Measurements from ENCODE around the gene ADH6. TPM values are rescaled to one million over a fixed set of nuclear protein-coding genes. Genes with fewer than 3 reads are reported as not detected.

Gene ADH6
- total and polyA plus RNA-seq, 2 of the 8 experiments (the other 6 are each of a cell fraction or from before 2014, with no cell fraction given): not detected

DNA sequence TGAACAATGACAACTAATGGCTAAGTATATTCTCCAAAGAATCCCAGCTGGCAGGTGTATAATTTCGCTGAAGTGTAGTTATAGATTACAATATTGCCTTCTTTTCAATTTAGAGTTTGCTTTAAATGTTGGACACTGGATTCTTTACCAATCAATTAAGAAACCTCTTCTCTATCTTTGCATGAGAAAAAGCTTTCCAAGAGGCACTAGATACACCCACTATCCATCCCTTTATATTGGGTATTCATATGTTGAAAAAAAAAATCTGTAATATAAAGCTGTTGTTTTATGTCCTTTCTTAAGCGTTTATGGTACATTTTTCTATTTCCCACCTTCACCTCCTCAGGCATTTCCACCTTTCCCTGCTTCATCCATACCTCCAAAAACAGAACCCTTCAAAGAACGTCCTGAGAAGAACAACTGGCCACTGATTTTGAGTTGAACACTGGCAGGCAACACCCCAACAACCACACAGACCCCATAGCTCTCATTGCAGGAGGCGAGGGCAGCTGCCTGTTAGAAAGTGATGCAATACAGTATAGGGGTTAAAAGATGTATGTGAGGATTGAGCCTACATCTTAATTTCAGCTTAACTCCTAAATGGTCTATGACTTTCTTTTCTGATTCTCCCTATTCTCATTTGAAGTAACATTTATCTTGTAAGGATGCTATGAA is 11.8 kb downstream of the ADH6 start:
- Histone ChIP-seq H4K5ac (ENCODE audit: insufficient read length, low read depth, low read length) (no peak overlapping the region), H2BK5ac (ENCODE audit: low read depth, low read length) (no peak overlapping the region), H3K27me3 (replicated peaks in 1 of 4; ENCODE audit: control insufficient read depth in 3 of 4, extremely low read depth in 1 of 4, insufficient read depth in 3 of 4, low read length in 3 of 4) (peaks cover 0 to 1% (median 0%) of the 10 kb centered on the region in 4 experiments; a peak in 1 of 7 replicates), H2BK120ac (replicated peaks; ENCODE audit: low read depth, low read length) (no peak overlapping the region), H2AK5ac (ENCODE audit: low read depth, low read length) (no peak overlapping the region), H3K14ac (ENCODE audit: insufficient read length) (no peak overlapping the region), H3K36me3 (ENCODE audit: control insufficient read depth in 2 of 4, insufficient read depth in 4 of 4, low read length in 3 of 4) (no peaks in the 10 kb centered on the region), H4K91ac (replicated peaks; ENCODE audit: insufficient read length, low read length) (no peak overlapping the region), H3K18ac (ENCODE audit: extremely low read depth, low read length) (no peak overlapping the region), H3K23ac (ENCODE audit: insufficient read length) (no peak overlapping the region), H2BK20ac (ENCODE audit: low read length) (no peak overlapping the region), H2BK12ac (ENCODE audit: low read depth, low read length) (no peak overlapping the region), H4K8ac (ENCODE audit: extremely low read depth, insufficient read depth, low read length) (no peak overlapping the region; the same call in 1 of the 2 replicates), H3K79me2 (ENCODE audit: control insufficient read depth in 1 of 2, insufficient read depth in 2 of 2, low read length in 2 of 2) (no peaks in the 10 kb centered on the region), H3K4me3 (ENCODE audit: extremely low read depth in 1 of 4, insufficient read depth in 2 of 4, low read depth in 3 of 4, low read length in 4 of 4) (peak overlapping the region in 1 of 4 experiments; percentile 14; a peak in 1 of 8 replicates), H3K4me2 (ENCODE audit: insufficient read depth in 1 of 2, low read depth in 2 of 2, low read length in 2 of 2) (peak overlapping the region; percentile 39 to 48; a peak in 3 of 4 replicates), H3K4me1 (replicated peaks in 1 of 4; ENCODE audit: control insufficient read depth in 3 of 4, insufficient read depth in 4 of 4, low read length in 3 of 4) (peaks cover 0 to 7% (median 4%) of the 10 kb centered on the region in 4 experiments; a peak in 2 of 7 replicates), H3K23me2 (ENCODE audit: low read depth, low read length) (no peaks in the 10 kb centered on the region), H4K20me1 (replicated peaks in 1 of 2; ENCODE audit: control insufficient read depth in 1 of 2, insufficient read depth in 2 of 2, low read length in 2 of 2) (no peaks in the 10 kb centered on the region), H3K27ac (ENCODE audit: low read depth, low read length) (no peak overlapping the region), H3K79me1 (ENCODE audit: low read depth, low read length) (no peaks in the 10 kb centered on the region), H3K4ac (replicated peaks; ENCODE audit: insufficient read length, low read depth, low read length) (no peak overlapping the region), H2BK15ac (ENCODE audit: low read length) (no peak overlapping the region), H3K9me3 (ENCODE audit: insufficient read depth in 2 of 2, low read depth in 1 of 2, low read length in 1 of 2) (no peaks in the 10 kb centered on the region), H3K9ac (replicated peaks in 1 of 4; ENCODE audit: extremely low read depth in 1 of 4, low read depth in 3 of 4, low read length in 3 of 4) (no peak overlapping the region), H3K56ac (replicated peaks; ENCODE audit: insufficient read length, low read depth, low read length) (no peak overlapping the region), H2AFZ (ENCODE audit: low read length) (no peak overlapping the region)
- ChIA-PET CTCF (ENCODE audit: partially characterized antibody) (interaction anchor here (1.2 kb wide), 1 partner anchor 196 kb away, joined by 4 read pairs; no protein-coding TSS in a partner anchor), POLR2A (ENCODE audit: partially characterized antibody) (interaction anchor here (0.7 to 1.2 kb wide), 3 partner anchors 8 to 279 kb away, joined by 3 to 6 read pairs (median 4); no protein-coding TSS in a partner anchor)
- FAIRE-seq (no peak), DNase-seq (ENCODE audit: low read depth in 1 of 2, low spot score in 2 of 2) (no peak)
- 64% methylated on average over 4 of the region's 4 CpGs; no CpG with 5 or more reads in 1 of the 2 experiments for WGBS, 2 experiments (ENCODE audit: extremely low coverage in 1 of 2, insufficient coverage in 1 of 2, insufficient read length in 1 of 2, insufficient replicate concordance in 2 of 2, low coverage in 1 of 2, low lambda C conversion rate in 2 of 2, missing lambda C conversion rate in 1 of 2)
- peak; percentile 84 for TF ChIP-seq CEBPB (IDR thresholded peaks at IDR 0.05; ENCODE audit: low read depth, low read length)
- no peak for TF ChIP-seq ASH2L (IDR thresholded peaks at IDR 0.05; ENCODE audit: low read length)
